Ascending aorta (tissue), 2 donors: ENCODE data around the gene STK24. TPM values are rescaled to one million over a fixed set of nuclear protein-coding genes. Genes with fewer than 3 reads are reported as not detected.
A peak's percentile ranks its signal among the peaks of the same experiment; 100 is the strongest.

Source experiments
- DNase-seq, 2 donors: peaks; one replicate each; pipeline ENCODE4 v3.0.0-alpha.2; 2019; ENCODE audit warnings: low spot score in 2 of 2
- H3K27ac ChIP-seq, 2 donors: fragments of 200-600 bp; sonication (generic); one replicate each; pipeline ENCODE4 v1.5.1; 2016 to 2017; ENCODE audit warnings: mild to moderate bottlenecking in 1 of 2
- H3K27me3 ChIP-seq: fragments of 200-600 bp; sonication (generic); one replicate; pipeline ENCODE4 v1.5.1; 2017
- H3K36me3 ChIP-seq, 2 donors: fragments of 200-600 bp; sonication (generic); one replicate each; pipeline ENCODE4 v1.5.1; 2016
- H3K4me1 ChIP-seq, 2 donors: fragments of 200-600 bp; sonication (generic); one replicate each; pipeline ENCODE4 v1.5.1; 2016 to 2017; ENCODE audit warnings: mild to moderate bottlenecking in 1 of 2
- H3K4me3 ChIP-seq, 2 donors: fragments of 200-600 bp; sonication (generic); one replicate each; pipeline ENCODE4 v1.5.1; 2016 to 2017; ENCODE audit warnings: mild to moderate bottlenecking in 1 of 2
- H3K9me3 ChIP-seq, 2 donors: fragments of 200-600 bp; sonication (generic); one replicate each; pipeline ENCODE4 v1.5.1; 2016
- intact Hi-C: fragments of 100-400 bp; cut with DNase I; formaldehyde crosslinking; loops from one replicate; pipeline ENCODE4 v1.15.1; 2023
- total RNA-seq: library from RNA; depleted of rRNA; stranded (reverse); fragments of >200 nt; gene quantifications from one replicate; pipeline ENCODE4 v1.1.0, GENCODE V29; 2016
- TF ChIP-seq, protein P1 (sequence below), 3 experiments: fragments of 200-600 bp in 2 of 3; fragments of 450-650 bp in 1 of 3; sonication (generic) in 2 of 3; IDR thresholded peaks; one replicate each; pipeline ENCODE4 v1.5.1; 2016 to 2019; ENCODE audit warnings: antibody characterized with exemption in 3 of 3, mild to moderate bottlenecking in 1 of 3, moderate library complexity in 1 of 3

STK24 gene
- total RNA-seq, 1 donor from 2014 or later: 35.4 TPM

DNA sequence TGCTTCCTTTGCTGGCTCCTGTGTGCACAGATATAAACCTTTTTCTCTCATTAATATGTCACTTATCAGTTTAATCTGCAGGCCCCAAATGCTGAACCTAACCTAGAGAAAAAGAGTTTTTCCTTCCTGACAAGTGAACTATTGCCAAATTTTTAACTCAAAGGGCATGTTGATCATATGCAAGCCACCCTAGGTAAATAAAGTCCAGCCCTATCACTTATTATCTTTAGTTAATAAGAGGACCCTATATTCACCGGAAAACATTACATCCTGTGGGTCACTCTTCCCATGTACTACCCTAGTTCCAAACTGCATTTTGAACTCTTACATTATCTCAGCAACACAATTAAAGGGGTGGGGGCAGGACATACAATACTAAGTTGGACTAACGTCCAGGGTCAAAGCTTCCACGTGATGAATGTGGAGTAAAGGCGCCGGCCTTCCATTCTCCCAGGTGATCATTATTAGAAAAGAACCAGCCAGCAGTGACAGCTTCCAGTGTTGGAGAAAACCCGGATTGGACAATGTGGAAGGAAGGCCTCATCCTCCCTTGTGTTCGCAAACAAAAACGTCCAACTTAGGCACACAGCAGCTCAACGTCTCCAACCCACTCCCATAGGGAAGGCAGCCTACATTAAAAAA is 86.6 kb downstream of the STK24 start:
- Histone ChIP-seq H3K36me3 (no peaks in the 10 kb centered on the region), H3K4me1 (peaks cover 0 to 3% of the 10 kb centered on the region in 2 donors), H3K27me3 (no peaks in the 10 kb centered on the region), H3K4me3 (no peak overlapping the region), H3K27ac (no peak overlapping the region), H3K9me3 (no peaks in the 10 kb centered on the region)
- TF ChIP-seq, protein P1, sequence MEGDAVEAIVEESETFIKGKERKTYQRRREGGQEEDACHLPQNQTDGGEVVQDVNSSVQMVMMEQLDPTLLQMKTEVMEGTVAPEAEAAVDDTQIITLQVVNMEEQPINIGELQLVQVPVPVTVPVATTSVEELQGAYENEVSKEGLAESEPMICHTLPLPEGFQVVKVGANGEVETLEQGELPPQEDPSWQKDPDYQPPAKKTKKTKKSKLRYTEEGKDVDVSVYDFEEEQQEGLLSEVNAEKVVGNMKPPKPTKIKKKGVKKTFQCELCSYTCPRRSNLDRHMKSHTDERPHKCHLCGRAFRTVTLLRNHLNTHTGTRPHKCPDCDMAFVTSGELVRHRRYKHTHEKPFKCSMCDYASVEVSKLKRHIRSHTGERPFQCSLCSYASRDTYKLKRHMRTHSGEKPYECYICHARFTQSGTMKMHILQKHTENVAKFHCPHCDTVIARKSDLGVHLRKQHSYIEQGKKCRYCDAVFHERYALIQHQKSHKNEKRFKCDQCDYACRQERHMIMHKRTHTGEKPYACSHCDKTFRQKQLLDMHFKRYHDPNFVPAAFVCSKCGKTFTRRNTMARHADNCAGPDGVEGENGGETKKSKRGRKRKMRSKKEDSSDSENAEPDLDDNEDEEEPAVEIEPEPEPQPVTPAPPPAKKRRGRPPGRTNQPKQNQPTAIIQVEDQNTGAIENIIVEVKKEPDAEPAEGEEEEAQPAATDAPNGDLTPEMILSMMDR (IDR thresholded peaks at IDR 0.05): no peak
- DNase-seq: no peak
- intact Hi-C loops: no loop called here

DNA sequence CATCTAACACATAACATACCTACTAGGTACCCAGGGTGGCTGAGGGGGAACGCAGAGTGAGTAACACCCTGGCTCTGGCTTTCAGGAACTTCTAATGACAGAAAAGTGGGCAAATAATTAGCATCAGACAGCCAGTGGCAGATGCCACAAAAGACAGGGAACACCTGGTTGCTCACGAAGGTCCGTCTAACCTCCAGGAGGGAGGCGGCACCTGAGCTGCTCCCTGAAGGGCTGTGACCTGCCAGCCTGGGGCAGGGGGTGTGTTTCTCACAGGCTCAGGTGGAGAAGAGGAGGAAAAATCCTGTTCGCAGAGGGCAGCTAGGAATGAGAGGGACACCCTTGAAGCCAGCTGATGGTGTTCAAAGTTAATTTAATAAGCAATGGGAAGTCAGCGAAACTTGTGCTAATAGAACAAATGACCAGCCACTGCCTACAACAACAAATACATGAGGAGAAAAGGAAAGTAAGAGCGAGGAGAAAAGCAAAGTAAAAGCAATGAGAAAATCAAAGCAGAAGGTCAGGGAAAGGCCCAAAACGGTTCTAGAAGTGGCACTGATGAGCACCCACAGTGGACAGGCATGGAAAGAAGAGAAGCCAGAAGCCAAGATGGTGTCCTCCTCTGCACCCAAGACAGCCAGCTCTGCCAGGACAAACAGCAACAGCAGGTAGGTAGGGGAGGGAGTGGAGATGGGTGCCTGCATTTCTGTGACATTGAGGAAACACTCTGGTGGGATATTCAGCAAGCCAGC is 87.3 kb downstream of the STK24 start:
- intact Hi-C loops: no loop called here
- TF ChIP-seq, protein P1 (IDR thresholded peaks at IDR 0.05): no peak
- no peaks in the 10 kb centered on the region for H3K9me3 ChIP-seq
- no peaks in the 10 kb centered on the region for H3K36me3 ChIP-seq
- H3K4me1 ChIP-seq: peaks cover 3 to 8% of the 10 kb centered on the region in 2 donors
- no peak overlapping the region for H3K27ac ChIP-seq
- no peaks in the 10 kb centered on the region for H3K27me3 ChIP-seq
- DNase-seq: peak in 1 of 2 donors; percentile 41
- no peak overlapping the region for H3K4me3 ChIP-seq

DNA sequence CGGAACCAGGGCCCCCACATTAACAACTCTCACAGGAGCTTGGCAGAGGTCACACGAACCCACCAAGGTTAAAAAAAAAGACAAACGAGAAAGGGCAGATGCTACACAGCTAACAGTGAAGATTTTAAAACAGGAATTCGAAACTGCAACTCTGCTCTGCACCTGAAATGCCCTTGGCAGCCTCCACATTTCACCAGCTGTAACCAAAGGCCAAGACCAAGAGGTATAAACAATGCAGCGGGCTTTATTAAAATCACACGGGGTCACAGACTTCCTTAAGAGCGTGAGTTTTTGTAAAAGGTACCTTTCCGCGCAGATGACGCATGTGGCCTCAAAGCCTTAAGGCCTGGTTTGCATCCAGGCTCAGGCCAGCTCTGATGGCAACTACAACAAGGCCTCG is 88.2 kb downstream of the STK24 start:
- H3K27me3 ChIP-seq: no peaks in the 10 kb centered on the region
- TF ChIP-seq, protein P1 (IDR thresholded peaks at IDR 0.05): no peak
- DNase-seq: no peak
- no peaks in the 10 kb centered on the region for H3K9me3 ChIP-seq
- no peak overlapping the region for H3K4me3 ChIP-seq
- H3K27ac ChIP-seq: no peak overlapping the region
- no peaks in the 10 kb centered on the region for H3K36me3 ChIP-seq
- intact Hi-C loops: no loop called here
- peaks cover 3 to 16% of the 10 kb centered on the region in 2 donors for H3K4me1 ChIP-seq

DNA sequence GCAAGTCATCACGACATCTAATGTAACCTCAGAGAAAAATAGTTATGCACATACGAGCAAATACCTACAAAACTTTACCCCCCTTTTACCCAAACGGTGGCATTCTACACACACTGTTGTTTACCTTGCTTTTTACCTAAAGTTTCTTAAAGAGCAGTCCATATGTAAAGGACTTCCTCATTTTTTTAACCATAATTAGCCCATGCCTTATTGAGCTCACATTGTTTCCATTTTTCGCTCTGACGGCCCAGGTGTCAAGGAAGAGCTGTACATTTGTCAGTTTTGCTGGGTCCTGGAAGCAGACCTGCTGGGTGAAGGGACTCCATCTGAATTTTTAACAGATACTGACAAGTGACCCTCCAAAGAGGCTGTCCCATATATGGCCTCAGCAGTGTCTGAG is 89.4 kb downstream of the STK24 start:
- H3K4me1 ChIP-seq: peaks cover 6 to 29% of the 10 kb centered on the region in 2 donors
- intact Hi-C loops: no loop called here

DNA sequence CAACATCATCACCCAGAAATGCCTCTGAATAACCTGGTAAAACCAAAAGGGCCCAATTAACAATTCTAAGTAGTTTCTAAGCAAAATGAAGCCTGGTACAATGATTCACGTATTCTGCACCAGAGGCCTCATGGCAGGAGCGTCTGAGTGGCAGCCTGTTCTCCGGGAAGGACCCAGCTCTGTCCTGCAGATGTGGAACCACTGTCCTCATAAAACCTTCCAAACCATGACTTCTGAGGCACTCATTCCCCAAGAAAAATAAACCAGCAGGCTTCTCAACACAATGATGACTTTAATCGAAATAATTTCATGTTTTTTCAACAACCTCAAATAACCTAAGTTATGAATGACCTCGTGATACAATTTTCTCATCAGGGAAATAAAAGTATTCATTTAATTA is 89.9 kb downstream of the STK24 start:
- no peaks in the 10 kb centered on the region for H3K27me3 ChIP-seq
- H3K9me3 ChIP-seq: no peaks in the 10 kb centered on the region
- DNase-seq: no peak
- no peak overlapping the region for H3K4me3 ChIP-seq
- no peaks in the 10 kb centered on the region for H3K36me3 ChIP-seq
- H3K27ac ChIP-seq: no peak overlapping the region
- TF ChIP-seq, protein P1 (IDR thresholded peaks at IDR 0.05): no peak
- intact Hi-C loops: no loop called here
- H3K4me1 ChIP-seq: peaks cover 8 to 31% of the 10 kb centered on the region in 2 donors

More for the DNA sequence above, 89.4 kb downstream of the STK24 start:
- no peak overlapping the region for H3K27ac ChIP-seq
- TF ChIP-seq, protein P1 (IDR thresholded peaks at IDR 0.05): no peak
- H3K4me3 ChIP-seq: no peak overlapping the region
- DNase-seq: no peak
- H3K27me3 ChIP-seq: no peaks in the 10 kb centered on the region
- H3K9me3 ChIP-seq: no peaks in the 10 kb centered on the region
- H3K36me3 ChIP-seq: no peaks in the 10 kb centered on the region
